ENCODE data around the gene BST2.

BST2 gene

DNA sequence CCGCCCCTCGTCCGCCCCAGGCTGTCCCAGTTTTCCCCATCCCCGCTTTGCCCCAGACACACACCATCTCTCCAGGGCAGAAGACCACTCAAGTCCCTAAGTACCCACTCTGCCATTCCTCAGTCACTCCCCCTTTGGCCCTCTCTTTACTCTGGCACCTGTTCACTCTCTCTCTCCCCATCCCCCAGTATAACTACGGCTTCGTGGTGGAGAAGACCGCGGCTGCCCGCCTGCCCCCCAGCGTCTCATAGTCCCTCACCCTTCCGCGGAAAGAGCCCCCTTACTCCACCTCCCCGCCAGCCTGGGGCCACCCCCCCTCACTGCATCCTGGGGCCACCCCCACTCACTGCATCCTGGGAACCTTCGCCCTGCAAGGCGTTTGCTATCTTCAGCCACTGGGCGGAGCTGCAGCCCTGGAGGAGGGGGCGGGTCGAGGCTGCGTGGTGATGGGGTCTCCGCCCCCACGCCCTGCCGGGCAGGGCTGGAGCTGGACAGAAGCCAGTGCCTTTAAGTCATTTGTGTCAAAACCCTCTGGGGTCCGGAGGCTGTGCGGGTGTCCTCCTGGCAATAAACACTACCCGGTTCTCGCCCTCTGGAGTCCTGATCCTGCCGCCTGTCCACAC lies 19.4 kb upstream of the BST2 start (continued):
- TF ChIP-seq ZNF654 (tag by site-specific recombination; IDR thresholded peaks at IDR 0.05; ENCODE audit: low read depth) (peak; percentile 55), ZBTB20 (tag by site-specific recombination; IDR thresholded peaks at IDR 0.05) (no peak; the same call in 1 of the 2 replicates), SP3 (tag by site-specific recombination; IDR thresholded peaks at IDR 0.05) (peak; percentile 85), PRDM1 (tag by site-specific recombination; IDR thresholded peaks at IDR 0.05) (0 out of 2 replicates have a peak, but pooled peaks have one; percentile 8), ZFHX2 (tag by site-specific recombination; conservative IDR thresholded peaks at IDR 0.05) (peak; percentile 92), ZNF24 (tag by site-specific recombination; IDR thresholded peaks at IDR 0.05) (0 out of 2 replicates have a peak, but pooled peaks have one; percentile 29), ZNF2 (tag by site-specific recombination; IDR thresholded peaks at IDR 0.05) (0 out of 2 replicates have a peak, but pooled peaks have one; percentile 35), IKZF3 (tag by site-specific recombination; IDR thresholded peaks at IDR 0.05) (peak; percentile 57), ZNF157 (tag by site-specific recombination; IDR thresholded peaks at IDR 0.05) (no peak), ZBTB8A (tag by site-specific recombination; IDR thresholded peaks at IDR 0.05) (peak; percentile 72), ZNF76 (tag by site-specific recombination; IDR thresholded peaks at IDR 0.05; ENCODE audit: borderline replicate concordance, low read depth) (peak; percentile 72; the same call in 1 of the 2 replicates), KLF16 (tag by site-specific recombination; IDR thresholded peaks at IDR 0.05) (peak; percentile 90), ZNF239 (tag by site-specific recombination; IDR thresholded peaks at IDR 0.05) (no peak), KLF1 (tag by site-specific recombination; IDR thresholded peaks at IDR 0.05) (peak; percentile 82; the same call in 1 of the 2 replicates), ZNF394 (tag by site-specific recombination; IDR thresholded peaks at IDR 0.05; ENCODE audit: borderline replicate concordance) (no peak), GLIS1 (tag by site-specific recombination; IDR thresholded peaks at IDR 0.05) (peak; percentile 68), YY1 (tag by site-specific recombination; IDR thresholded peaks at IDR 0.05) (no peak), ZNF341 (tag by site-specific recombination; IDR thresholded peaks at IDR 0.05; ENCODE audit: low read depth) (peak; percentile 85), EGR2 (tag by site-specific recombination; IDR thresholded peaks at IDR 0.05; ENCODE audit: low read depth) (peak; percentile 90)
- TF ChIP-seq, protein P1, sequence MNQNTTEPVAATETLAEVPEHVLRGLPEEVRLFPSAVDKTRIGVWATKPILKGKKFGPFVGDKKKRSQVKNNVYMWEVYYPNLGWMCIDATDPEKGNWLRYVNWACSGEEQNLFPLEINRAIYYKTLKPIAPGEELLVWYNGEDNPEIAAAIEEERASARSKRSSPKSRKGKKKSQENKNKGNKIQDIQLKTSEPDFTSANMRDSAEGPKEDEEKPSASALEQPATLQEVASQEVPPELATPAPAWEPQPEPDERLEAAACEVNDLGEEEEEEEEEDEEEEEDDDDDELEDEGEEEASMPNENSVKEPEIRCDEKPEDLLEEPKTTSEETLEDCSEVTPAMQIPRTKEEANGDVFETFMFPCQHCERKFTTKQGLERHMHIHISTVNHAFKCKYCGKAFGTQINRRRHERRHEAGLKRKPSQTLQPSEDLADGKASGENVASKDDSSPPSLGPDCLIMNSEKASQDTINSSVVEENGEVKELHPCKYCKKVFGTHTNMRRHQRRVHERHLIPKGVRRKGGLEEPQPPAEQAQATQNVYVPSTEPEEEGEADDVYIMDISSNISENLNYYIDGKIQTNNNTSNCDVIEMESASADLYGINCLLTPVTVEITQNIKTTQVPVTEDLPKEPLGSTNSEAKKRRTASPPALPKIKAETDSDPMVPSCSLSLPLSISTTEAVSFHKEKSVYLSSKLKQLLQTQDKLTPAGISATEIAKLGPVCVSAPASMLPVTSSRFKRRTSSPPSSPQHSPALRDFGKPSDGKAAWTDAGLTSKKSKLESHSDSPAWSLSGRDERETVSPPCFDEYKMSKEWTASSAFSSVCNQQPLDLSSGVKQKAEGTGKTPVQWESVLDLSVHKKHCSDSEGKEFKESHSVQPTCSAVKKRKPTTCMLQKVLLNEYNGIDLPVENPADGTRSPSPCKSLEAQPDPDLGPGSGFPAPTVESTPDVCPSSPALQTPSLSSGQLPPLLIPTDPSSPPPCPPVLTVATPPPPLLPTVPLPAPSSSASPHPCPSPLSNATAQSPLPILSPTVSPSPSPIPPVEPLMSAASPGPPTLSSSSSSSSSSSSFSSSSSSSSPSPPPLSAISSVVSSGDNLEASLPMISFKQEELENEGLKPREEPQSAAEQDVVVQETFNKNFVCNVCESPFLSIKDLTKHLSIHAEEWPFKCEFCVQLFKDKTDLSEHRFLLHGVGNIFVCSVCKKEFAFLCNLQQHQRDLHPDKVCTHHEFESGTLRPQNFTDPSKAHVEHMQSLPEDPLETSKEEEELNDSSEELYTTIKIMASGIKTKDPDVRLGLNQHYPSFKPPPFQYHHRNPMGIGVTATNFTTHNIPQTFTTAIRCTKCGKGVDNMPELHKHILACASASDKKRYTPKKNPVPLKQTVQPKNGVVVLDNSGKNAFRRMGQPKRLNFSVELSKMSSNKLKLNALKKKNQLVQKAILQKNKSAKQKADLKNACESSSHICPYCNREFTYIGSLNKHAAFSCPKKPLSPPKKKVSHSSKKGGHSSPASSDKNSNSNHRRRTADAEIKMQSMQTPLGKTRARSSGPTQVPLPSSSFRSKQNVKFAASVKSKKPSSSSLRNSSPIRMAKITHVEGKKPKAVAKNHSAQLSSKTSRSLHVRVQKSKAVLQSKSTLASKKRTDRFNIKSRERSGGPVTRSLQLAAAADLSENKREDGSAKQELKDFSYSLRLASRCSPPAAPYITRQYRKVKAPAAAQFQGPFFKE (tag by site-specific recombination; IDR thresholded peaks at IDR 0.05; ENCODE audit: borderline replicate concordance): no peak
- TF ChIP-seq, protein P2, sequence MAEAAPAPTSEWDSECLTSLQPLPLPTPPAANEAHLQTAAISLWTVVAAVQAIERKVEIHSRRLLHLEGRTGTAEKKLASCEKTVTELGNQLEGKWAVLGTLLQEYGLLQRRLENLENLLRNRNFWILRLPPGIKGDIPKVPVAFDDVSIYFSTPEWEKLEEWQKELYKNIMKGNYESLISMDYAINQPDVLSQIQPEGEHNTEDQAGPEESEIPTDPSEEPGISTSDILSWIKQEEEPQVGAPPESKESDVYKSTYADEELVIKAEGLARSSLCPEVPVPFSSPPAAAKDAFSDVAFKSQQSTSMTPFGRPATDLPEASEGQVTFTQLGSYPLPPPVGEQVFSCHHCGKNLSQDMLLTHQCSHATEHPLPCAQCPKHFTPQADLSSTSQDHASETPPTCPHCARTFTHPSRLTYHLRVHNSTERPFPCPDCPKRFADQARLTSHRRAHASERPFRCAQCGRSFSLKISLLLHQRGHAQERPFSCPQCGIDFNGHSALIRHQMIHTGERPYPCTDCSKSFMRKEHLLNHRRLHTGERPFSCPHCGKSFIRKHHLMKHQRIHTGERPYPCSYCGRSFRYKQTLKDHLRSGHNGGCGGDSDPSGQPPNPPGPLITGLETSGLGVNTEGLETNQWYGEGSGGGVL (tag by site-specific recombination; IDR thresholded peaks at IDR 0.05): peak; percentile 62; the same call in 1 of the 2 replicates
- TF ChIP-seq, protein P3, sequence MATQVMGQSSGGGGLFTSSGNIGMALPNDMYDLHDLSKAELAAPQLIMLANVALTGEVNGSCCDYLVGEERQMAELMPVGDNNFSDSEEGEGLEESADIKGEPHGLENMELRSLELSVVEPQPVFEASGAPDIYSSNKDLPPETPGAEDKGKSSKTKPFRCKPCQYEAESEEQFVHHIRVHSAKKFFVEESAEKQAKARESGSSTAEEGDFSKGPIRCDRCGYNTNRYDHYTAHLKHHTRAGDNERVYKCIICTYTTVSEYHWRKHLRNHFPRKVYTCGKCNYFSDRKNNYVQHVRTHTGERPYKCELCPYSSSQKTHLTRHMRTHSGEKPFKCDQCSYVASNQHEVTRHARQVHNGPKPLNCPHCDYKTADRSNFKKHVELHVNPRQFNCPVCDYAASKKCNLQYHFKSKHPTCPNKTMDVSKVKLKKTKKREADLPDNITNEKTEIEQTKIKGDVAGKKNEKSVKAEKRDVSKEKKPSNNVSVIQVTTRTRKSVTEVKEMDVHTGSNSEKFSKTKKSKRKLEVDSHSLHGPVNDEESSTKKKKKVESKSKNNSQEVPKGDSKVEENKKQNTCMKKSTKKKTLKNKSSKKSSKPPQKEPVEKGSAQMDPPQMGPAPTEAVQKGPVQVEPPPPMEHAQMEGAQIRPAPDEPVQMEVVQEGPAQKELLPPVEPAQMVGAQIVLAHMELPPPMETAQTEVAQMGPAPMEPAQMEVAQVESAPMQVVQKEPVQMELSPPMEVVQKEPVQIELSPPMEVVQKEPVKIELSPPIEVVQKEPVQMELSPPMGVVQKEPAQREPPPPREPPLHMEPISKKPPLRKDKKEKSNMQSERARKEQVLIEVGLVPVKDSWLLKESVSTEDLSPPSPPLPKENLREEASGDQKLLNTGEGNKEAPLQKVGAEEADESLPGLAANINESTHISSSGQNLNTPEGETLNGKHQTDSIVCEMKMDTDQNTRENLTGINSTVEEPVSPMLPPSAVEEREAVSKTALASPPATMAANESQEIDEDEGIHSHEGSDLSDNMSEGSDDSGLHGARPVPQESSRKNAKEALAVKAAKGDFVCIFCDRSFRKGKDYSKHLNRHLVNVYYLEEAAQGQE (tag by site-specific recombination; IDR thresholded peaks at IDR 0.05): peak; percentile 46; the same call in 1 of the 2 replicates
- TF ChIP-seq, protein P4, sequence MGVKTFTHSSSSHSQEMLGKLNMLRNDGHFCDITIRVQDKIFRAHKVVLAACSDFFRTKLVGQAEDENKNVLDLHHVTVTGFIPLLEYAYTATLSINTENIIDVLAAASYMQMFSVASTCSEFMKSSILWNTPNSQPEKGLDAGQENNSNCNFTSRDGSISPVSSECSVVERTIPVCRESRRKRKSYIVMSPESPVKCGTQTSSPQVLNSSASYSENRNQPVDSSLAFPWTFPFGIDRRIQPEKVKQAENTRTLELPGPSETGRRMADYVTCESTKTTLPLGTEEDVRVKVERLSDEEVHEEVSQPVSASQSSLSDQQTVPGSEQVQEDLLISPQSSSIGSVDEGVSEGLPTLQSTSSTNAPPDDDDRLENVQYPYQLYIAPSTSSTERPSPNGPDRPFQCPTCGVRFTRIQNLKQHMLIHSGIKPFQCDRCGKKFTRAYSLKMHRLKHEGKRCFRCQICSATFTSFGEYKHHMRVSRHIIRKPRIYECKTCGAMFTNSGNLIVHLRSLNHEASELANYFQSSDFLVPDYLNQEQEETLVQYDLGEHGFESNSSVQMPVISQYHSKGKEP (tag by site-specific recombination; IDR thresholded peaks at IDR 0.05): 0 out of 2 replicates have a peak, but pooled peaks have one; percentile 3
- TF ChIP-seq, protein P5, sequence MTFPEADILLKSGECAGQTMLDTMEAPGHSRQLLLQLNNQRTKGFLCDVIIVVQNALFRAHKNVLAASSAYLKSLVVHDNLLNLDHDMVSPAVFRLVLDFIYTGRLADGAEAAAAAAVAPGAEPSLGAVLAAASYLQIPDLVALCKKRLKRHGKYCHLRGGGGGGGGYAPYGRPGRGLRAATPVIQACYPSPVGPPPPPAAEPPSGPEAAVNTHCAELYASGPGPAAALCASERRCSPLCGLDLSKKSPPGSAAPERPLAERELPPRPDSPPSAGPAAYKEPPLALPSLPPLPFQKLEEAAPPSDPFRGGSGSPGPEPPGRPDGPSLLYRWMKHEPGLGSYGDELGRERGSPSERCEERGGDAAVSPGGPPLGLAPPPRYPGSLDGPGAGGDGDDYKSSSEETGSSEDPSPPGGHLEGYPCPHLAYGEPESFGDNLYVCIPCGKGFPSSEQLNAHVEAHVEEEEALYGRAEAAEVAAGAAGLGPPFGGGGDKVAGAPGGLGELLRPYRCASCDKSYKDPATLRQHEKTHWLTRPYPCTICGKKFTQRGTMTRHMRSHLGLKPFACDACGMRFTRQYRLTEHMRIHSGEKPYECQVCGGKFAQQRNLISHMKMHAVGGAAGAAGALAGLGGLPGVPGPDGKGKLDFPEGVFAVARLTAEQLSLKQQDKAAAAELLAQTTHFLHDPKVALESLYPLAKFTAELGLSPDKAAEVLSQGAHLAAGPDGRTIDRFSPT (tag by site-specific recombination; IDR thresholded peaks at IDR 0.05): peak; percentile 43; the same call in 1 of the 2 replicates

Data from HEK293 (cell line).